HL-60/S4 treated with phorbol 12-myristate 13-acetate at 8.2 ng/mL for 4 days and 3 days (cell line): ENCODE results near the gene FBXO31.
"Not testable (repeated sequence)": the region's sequence is repeated elsewhere in the genome, so short reads cannot be mapped to it uniquely, and the experiment has no call there.

Experiments used
- in situ Hi-C: fragments of 300-500 bp; cut with MboI; formaldehyde crosslinking; loops from 2 replicates; pipeline ENCODE4 v1.15.0; 2022; ENCODE audit warnings: low sequenced_read_pairs

Gene FBXO31

GRCh38 chr16:87387942-87388817, 4.6 kb upstream of the FBXO31 start:
- in situ Hi-C loops: no loop called here

GRCh38 chr16:87384875-87385167, 1.2 kb upstream of the FBXO31 start:
- in situ Hi-C loops: not testable (repeated sequence)

- in situ Hi-C loops: no loop called here
Observed at GRCh38 chr16:87384162-87384874, 742 bp upstream of the FBXO31 start.

- in situ Hi-C loops: no loop called here
Observed at GRCh38 chr16:87382023-87382785, 1.4 kb downstream of the FBXO31 start.

GRCh38 chr16:87380881-87381280, 2.7 kb downstream of the FBXO31 start:
- in situ Hi-C loops: no loop called here

GRCh38 chr16:87380403-87380802, 3.2 kb downstream of the FBXO31 start:
- in situ Hi-C loops: no loop called here

GRCh38 chr16:87379312-87379752, 4.2 kb downstream of the FBXO31 start:
- in situ Hi-C loops: not testable (repeated sequence)

- in situ Hi-C loops: no loop called here
Observed at GRCh38 chr16:87376660-87377059, 6.9 kb downstream of the FBXO31 start.

GRCh38 chr16:87375426-87376135, 8.0 kb downstream of the FBXO31 start:
- in situ Hi-C loops: no loop called here

- in situ Hi-C loops: no loop called here
Observed at GRCh38 chr16:87374313-87374712, 9.3 kb downstream of the FBXO31 start.

GRCh38 chr16:87372305-87372704, 11.3 kb downstream of the FBXO31 start:
- in situ Hi-C loops: no loop called here

- in situ Hi-C loops: no loop called here
Observed at GRCh38 chr16:87371261-87371866, 12.2 kb downstream of the FBXO31 start.

GRCh38 chr16:87369796-87370719, 13.5 kb downstream of the FBXO31 start:
- in situ Hi-C loops: no loop called here

- in situ Hi-C loops: no loop called here
Observed at GRCh38 chr16:87369117-87369765, 14.3 kb downstream of the FBXO31 start.

GRCh38 chr16:87368029-87368770, 15.4 kb downstream of the FBXO31 start:
- in situ Hi-C loops: no loop called here

- in situ Hi-C loops: no loop called here
Observed at GRCh38 chr16:87367529-87367928, 16.0 kb downstream of the FBXO31 start.

- in situ Hi-C loops: no loop called here
Observed at GRCh38 chr16:87366930-87367329, 16.6 kb downstream of the FBXO31 start.

- in situ Hi-C loops: no loop called here
Observed at GRCh38 chr16:87366288-87366687, 17.3 kb downstream of the FBXO31 start.
